Endothelial cell of umbilical vein (primary cell): ENCODE results near the gene GHRHR. TPM values are rescaled to one million over a fixed set of nuclear protein-coding genes. Genes with fewer than 3 reads are reported as not detected.

Experiments used
- BruUV-seq: library from RNA; stranded (reverse); fragments of 400-500 nt; replicated peaks from 2 replicates; lab custom pipeline; 2021; lab: Mats Ljungman, UMichigan
- CTCF ChIA-PET: fragments of 300-600, 350-600 bp; sonication (Branson Sonifier 250); formaldehyde crosslinking; loops from one replicate; lab custom pipeline; 2021; ENCODE audit warnings: antibody characterized with exemption, inconsistent platforms; lab: Charles Lee
- POLR2A ChIA-PET: fragments of 300-600, 350-600 bp; sonication (Branson Sonifier 250); formaldehyde crosslinking; loops from one replicate; lab custom pipeline; 2021; ENCODE audit warnings: antibody characterized with exemption, inconsistent platforms; lab: Charles Lee
- DNase-seq: peaks from one replicate; pipeline ENCODE4 v3.0.0-alpha.2; 2011; ENCODE audit warnings: low read depth, low spot score
- FAIRE-seq: peaks from 2 replicates; lab custom pipeline; 2011; peaks lifted over from hg19 to GRCh38; lab: Jason Lieb, UNC
- H2AFZ ChIP-seq: 2 replicates; pipeline ENCODE4 v1.6.0; 2012; ENCODE audit warnings: low read depth, low read length, control low read depth, inconsistent platforms
- H3K27ac ChIP-seq: 2 replicates; pipeline ENCODE4 v1.5.1; 2011; ENCODE audit warnings: low read depth, mild to moderate bottlenecking, control low read depth, low read length, moderate library complexity; ENCODE audit not compliant: insufficient read depth
- H3K27me3 ChIP-seq, 2 experiments: 2 replicates each; pipeline versions ENCODE4 v1.6.0 to v1.6.1; 2011; ENCODE audit warnings: low read length in 2 of 2, mixed read lengths in 1 of 2; ENCODE audit not compliant: control insufficient read depth in 2 of 2, insufficient read depth in 2 of 2
- H3K36me3 ChIP-seq, 2 experiments: 2 replicates in 1 of 2; 3 replicates in 1 of 2; pipeline ENCODE4 v1.5.1; 2011; ENCODE audit warnings: low read length in 2 of 2, mild to moderate bottlenecking in 1 of 2, moderate library complexity in 1 of 2; ENCODE audit not compliant: control insufficient read depth in 2 of 2, insufficient read depth in 2 of 2; ENCODE audit errors: extremely low read depth in 1 of 2
- H3K4me1 ChIP-seq: 3 replicates; pipeline ENCODE4 v1.5.1; 2011; ENCODE audit warnings: mild to moderate bottlenecking, low read length; ENCODE audit not compliant: control insufficient read depth, insufficient read depth; ENCODE audit errors: extremely low read depth
- H3K4me2 ChIP-seq: 2 replicates; pipeline ENCODE4 v1.6.1; 2011; ENCODE audit warnings: low read length, control low read depth, mixed read lengths; ENCODE audit not compliant: insufficient read depth
- H3K4me3 ChIP-seq, 3 experiments: fragments of 200-600 bp in 1 of 3; sonication (generic), shearing (Covaris generic) in 1 of 3; replicated peaks in 1 of 3; 2 replicates each; pipeline ENCODE4 v1.5.1; 2011 to 2016; ENCODE audit warnings: control low read depth in 3 of 3, low read length in 3 of 3, mild to moderate bottlenecking in 2 of 3, inconsistent platforms in 1 of 3, low read depth in 1 of 3, moderate library complexity in 1 of 3; ENCODE audit not compliant: insufficient read depth in 1 of 3
- H3K79me2 ChIP-seq: 2 replicates; pipeline ENCODE4 v1.6.0; 2012; ENCODE audit warnings: low read length, inconsistent platforms; ENCODE audit not compliant: control insufficient read depth, insufficient read depth
- H3K9ac ChIP-seq: replicated peaks from 2 replicates; pipeline ENCODE3; 2011; ENCODE audit warnings: low read length, control low read depth; ENCODE audit not compliant: insufficient read depth; ENCODE audit errors: extremely low read depth
- H3K9me1 ChIP-seq: replicated peaks from 3 replicates; pipeline ENCODE4 v1.6.0; 2011; ENCODE audit warnings: mild to moderate bottlenecking, low read length; ENCODE audit not compliant: control insufficient read depth, insufficient read depth; ENCODE audit errors: extremely low read depth
- H3K9me3 ChIP-seq: replicated peaks from 2 replicates; pipeline ENCODE4 v1.5.1; 2012; ENCODE audit warnings: low read length, inconsistent platforms; ENCODE audit not compliant: control insufficient read depth, insufficient read depth
- H4K20me1 ChIP-seq: replicated peaks from 2 replicates; pipeline ENCODE3; 2011; ENCODE audit warnings: mild to moderate bottlenecking, low read length; ENCODE audit not compliant: control insufficient read depth, insufficient read depth; ENCODE audit errors: extremely low read depth
- FOS ChIP-seq: IDR thresholded peaks from 2 replicates; pipeline ENCODE4 v1.6.1; 2011; ENCODE audit warnings: mild to moderate bottlenecking, low read length, moderate library complexity, borderline replicate concordance; ENCODE audit not compliant: insufficient read depth
- GATA2 ChIP-seq: IDR thresholded peaks from 2 replicates; pipeline ENCODE4 v1.7.0; 2011; ENCODE audit warnings: low read depth, mild to moderate bottlenecking, moderate library complexity, mixed read lengths, low read length; ENCODE audit not compliant: insufficient read length, insufficient read depth
- JUN ChIP-seq: IDR thresholded peaks from 2 replicates; pipeline ENCODE4 v1.6.1; 2011; ENCODE audit warnings: borderline replicate concordance, low read depth; ENCODE audit not compliant: insufficient read length, insufficient read depth
- MAX ChIP-seq: IDR thresholded peaks from 2 replicates; pipeline ENCODE4 v1.6.1; 2011; ENCODE audit not compliant: insufficient read depth, insufficient read length
- MYC ChIP-seq: IDR thresholded peaks from one replicate; pipeline ENCODE4 v1.6.1; 2011; ENCODE audit warnings: mild to moderate bottlenecking, low read depth, low read length
- POLR2A ChIP-seq: IDR thresholded peaks from 2 replicates; pipeline ENCODE4 v1.6.1; 2012; ENCODE audit warnings: low read depth, mild to moderate bottlenecking, control low read depth, low read length
- POLR2AphosphoS5 ChIP-seq: IDR thresholded peaks from 2 replicates; pipeline ENCODE4 v1.6.1; 2012; ENCODE audit warnings: low read depth, mild to moderate bottlenecking, control low read depth, low read length, moderate library complexity; ENCODE audit not compliant: insufficient read depth
- dilution Hi-C: fragments of 300-500 bp; cut with MboI; formaldehyde crosslinking; loops from one replicate; pipeline ENCODE4 v1.15.0; 2019; ENCODE audit warnings: low sequenced_read_pairs; ENCODE audit not compliant: extremely low pct_ligation_motif_present
- intact Hi-C: fragments of 100-400 bp; cut with micrococcal nuclease; formaldehyde crosslinking; loops from one replicate; pipeline ENCODE4 v1.10.0; 2022
- polyA plus RNA-seq, 4 experiments: library from polyadenylated mRNA; depleted of rRNA in 3 of 4; stranded (reverse) in 3 of 4; unstranded in 1 of 4; fragments of >200 nt; gene quantifications; 2 replicates each; pipeline versions ENCODE4 v1.2.1 to v1.2.3, GENCODE V29; 2011 to 2012; ENCODE audit warnings: missing spikeins in 1 of 4
- total RNA-seq: library from RNA; stranded (reverse); gene quantifications from 2 replicates; pipeline ENCODE4 v1.2.3, GENCODE V29; 2021

The GHRHR gene
- total and polyA plus RNA-seq, 2 donors (not counting 3 experiments of a cell fraction or from before 2014, with no cell fraction given) = not detected

DNA sequence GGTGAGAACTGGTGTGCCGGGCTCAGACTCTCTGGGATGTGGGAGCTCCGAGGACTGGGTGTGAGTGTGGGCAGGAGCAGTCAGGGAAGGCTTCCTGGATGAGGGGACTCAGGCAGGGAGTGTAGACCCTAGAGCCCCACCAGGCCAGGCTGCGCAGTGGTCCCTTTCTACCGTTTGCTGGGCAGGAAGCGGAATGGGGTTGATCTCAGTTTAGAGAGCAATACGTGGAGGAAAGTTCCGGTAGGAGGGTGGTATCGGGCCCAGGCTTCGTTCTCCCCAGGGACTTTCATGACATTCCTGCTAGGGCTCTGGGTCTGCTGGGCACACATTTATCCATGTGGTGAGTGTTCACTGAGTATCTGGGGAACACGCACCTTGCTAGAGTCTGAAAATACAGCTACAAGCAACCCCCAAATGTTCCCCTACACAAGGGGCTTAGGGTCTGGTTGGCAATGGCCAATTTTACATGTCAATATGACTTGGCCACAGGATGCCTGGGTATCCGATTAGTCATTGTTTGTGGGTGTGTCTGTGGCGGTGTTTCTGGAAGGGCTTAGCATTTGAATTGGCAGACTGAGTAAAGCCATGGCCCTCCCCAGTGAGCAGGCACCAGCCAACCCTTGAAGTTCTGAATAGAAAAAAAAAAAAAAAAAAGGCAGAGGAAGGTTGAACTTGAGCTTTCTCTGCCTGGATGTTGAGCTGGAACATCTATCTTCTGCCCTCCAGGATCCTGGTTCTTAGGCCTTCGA lies 20.8 kb downstream of the GHRHR start:
- Histone ChIP-seq H3K9ac (no peak overlapping the region), H3K9me3 (no peaks in the 10 kb centered on the region), H3K36me3 (no peaks in the 10 kb centered on the region), H3K4me1 (peaks cover 26% of the 10 kb centered on the region), H3K27ac (no peak overlapping the region), H3K79me2 (no peaks in the 10 kb centered on the region), H3K9me1 (no peaks in the 10 kb centered on the region), H3K4me2 (peak overlapping the region; percentile 5), H2AFZ (peak overlapping the region; percentile 19), H4K20me1 (no peaks in the 10 kb centered on the region), H3K4me3 (no peak overlapping the region), H3K27me3 (no peaks in the 10 kb centered on the region)
- TF ChIP-seq MYC (no peak), POLR2A (no peak), MAX (no peak), FOS (peak; percentile 10), POLR2AphosphoS5 (no peak), GATA2 (no peak)
- ChIA-PET CTCF (interaction anchor here (0.6 to 18.6 kb wide), 39 partner anchors 8 to 753 kb away, joined by 3 to 1079 read pairs (median 6); no protein-coding TSS in a partner anchor), POLR2A (interaction anchor here (0.8 to 1.7 kb wide), 2 partner anchors 136 to 138 kb away, joined by 3 to 11 read pairs; no protein-coding TSS in a partner anchor)
- dilution Hi-C loops (no loop called here), intact Hi-C loops (loop anchor here (1.0 kb wide), 1 partner anchor 95 kb away; no protein-coding TSS in a partner anchor)
- no TSS peak for BruUV-seq
- DNase-seq (peak; percentile 43), FAIRE-seq (peak; percentile 87)

DNA sequence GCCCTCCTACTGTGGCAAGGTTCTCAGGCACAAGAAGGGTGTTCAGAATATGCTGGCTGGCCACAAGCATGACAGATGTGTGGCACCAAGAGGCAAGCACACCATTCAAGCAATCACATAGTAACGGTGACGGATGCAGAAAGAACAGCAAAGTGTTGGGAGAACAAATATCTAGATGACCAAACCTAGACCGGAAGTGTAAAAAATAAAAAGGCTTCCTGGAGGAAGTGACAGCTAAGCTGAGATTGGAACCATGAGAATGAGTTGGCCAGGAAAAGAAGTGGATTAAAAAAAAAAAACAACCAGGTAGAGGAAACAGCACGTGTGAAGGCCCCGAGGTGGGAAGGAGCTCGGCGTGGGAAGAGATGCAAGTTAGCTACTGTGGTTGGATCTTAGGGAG lies 22.0 kb downstream of the GHRHR start:
- Histone ChIP-seq H3K4me3 (no peak overlapping the region), H3K79me2 (no peaks in the 10 kb centered on the region), H3K4me1 (peaks cover 26% of the 10 kb centered on the region), H3K9ac (no peak overlapping the region), H4K20me1 (no peaks in the 10 kb centered on the region), H3K4me2 (peak overlapping the region; percentile 9), H3K36me3 (no peaks in the 10 kb centered on the region), H3K27me3 (no peaks in the 10 kb centered on the region), H3K9me3 (no peaks in the 10 kb centered on the region), H3K9me1 (no peaks in the 10 kb centered on the region), H2AFZ (no peak overlapping the region), H3K27ac (peak overlapping the region; percentile 49)
- intact Hi-C loops = no loop called here
- ChIA-PET POLR2A (no interaction called here), CTCF (interaction anchor here (0.9 to 18.6 kb wide), 10 partner anchors 7 to 186 kb away, joined by 3 to 1079 read pairs (median 12); no protein-coding TSS in a partner anchor)
- peak; percentile 43 for DNase-seq
- no peak for TF ChIP-seq POLR2A
- peak; percentile 37 for TF ChIP-seq FOS
- TF ChIP-seq JUN = peak; percentile 38
- BruUV-seq = no TSS peak
- dilution Hi-C loops = no loop called here
- FAIRE-seq = peak; percentile 85
